K562 (cell line): ENCODE results near the gene KASH5. TPM values are rescaled to one million over a fixed set of nuclear protein-coding genes. Genes with fewer than 3 reads are reported as not detected.
A peak's percentile ranks its signal among the peaks of the same experiment; 100 is the strongest.

Experiments used
- CREB1 ChIP-seq, 2 experiments: sonication (generic) in 1 of 2; formaldehyde crosslinking in 1 of 2; IDR thresholded peaks; 2 replicates each; pipeline versions ENCODE4 v1.6.1 to v1.8.0; 2012 to 2022; ENCODE audit warnings: inconsistent platforms in 1 of 2, mild to moderate bottlenecking in 1 of 2, missing genetic modification reagents in 1 of 2, moderate library complexity in 1 of 2
- E2F8 ChIP-seq: fragments of 450-650 bp; IDR thresholded peaks from 2 replicates; pipeline ENCODE4 v1.7.1; 2018; ENCODE audit warnings: mild to moderate bottlenecking, low read depth; ENCODE audit not compliant: partially characterized antibody
- FOXA3 ChIP-seq, 2 experiments: fragments of 450-650 bp in 1 of 2; sonication (generic) in 1 of 2; formaldehyde crosslinking; IDR thresholded peaks in 1 of 2; conservative IDR thresholded peaks in 1 of 2; 2 replicates each; pipeline versions ENCODE4 v1.4.0 to v1.8.0; 2020 to 2022; ENCODE audit warnings: mild to moderate bottlenecking in 2 of 2, missing genetic modification reagents in 1 of 2
- GTF2E2 ChIP-seq: fragments of 200-800 bp; sonication (Bioruptor generic); IDR thresholded peaks from 2 replicates; pipeline ENCODE4 v1.6.1; 2016; ENCODE audit warnings: missing genetic modification characterization, missing compliant biosample characterization
- KDM4B ChIP-seq, 2 experiments: fragments of 450-650 bp in 1 of 2; sonication (generic) in 1 of 2; IDR thresholded peaks; 2 replicates each; pipeline ENCODE4 v1.6.1; 2016 to 2017; ENCODE audit warnings: borderline replicate concordance in 2 of 2, antibody characterized with exemption in 1 of 2, low read depth in 1 of 2, mild to moderate bottlenecking in 1 of 2
- MBD2 ChIP-seq: sonication (generic); IDR thresholded peaks from 2 replicates; pipeline ENCODE4 v1.6.1; 2016; ENCODE audit warnings: low read depth, borderline replicate concordance
- NONO ChIP-seq, 2 experiments: fragments of 200-400 bp in 1 of 2; fragments of 450-650 bp in 1 of 2; formaldehyde crosslinking in 1 of 2; IDR thresholded peaks; 2 replicates each; pipeline ENCODE4 v1.6.1; 2017; ENCODE audit warnings: low read depth in 2 of 2, mild to moderate bottlenecking in 2 of 2, moderate library complexity in 2 of 2, low read length in 1 of 2
- NR2C2 ChIP-seq, 2 experiments: fragments of 200-800 bp in 1 of 2; sonication (Bioruptor generic) in 1 of 2; sonication (generic) in 1 of 2; formaldehyde crosslinking in 1 of 2; IDR thresholded peaks; 2 replicates each; pipeline versions ENCODE4 v1.6.1 to v1.8.0; 2016 to 2022; ENCODE audit warnings: mild to moderate bottlenecking in 1 of 2, missing compliant biosample characterization in 1 of 2, missing genetic modification characterization in 1 of 2, missing genetic modification reagents in 1 of 2
- OTX1 ChIP-seq: fragments of 450-650 bp; formaldehyde crosslinking; IDR thresholded peaks from 2 replicates; pipeline ENCODE4 v1.4.0; 2022; ENCODE audit warnings: mild to moderate bottlenecking
- POLR2A ChIP-seq: fragments of 450-650 bp; conservative IDR thresholded peaks from 2 replicates; pipeline ENCODE4 v1.6.1; 2016
- RBFOX2 ChIP-seq: fragments of 200-400 bp; formaldehyde crosslinking; IDR thresholded peaks from 2 replicates; pipeline ENCODE4 v1.6.1; 2017; ENCODE audit warnings: low read depth, mild to moderate bottlenecking, low read length, moderate library complexity
- RNF2 ChIP-seq: sonication (generic); IDR thresholded peaks from 2 replicates; pipeline ENCODE4 v1.6.1; 2016
- SMAD4 ChIP-seq: fragments of 250-450 bp; sonication (Bioruptor Pico); conservative IDR thresholded peaks from 2 replicates; pipeline ENCODE4 v1.8.0; 2021; ENCODE audit warnings: inconsistent platforms, mild to moderate bottlenecking, moderate library complexity
- TCFL5 ChIP-seq: fragments of 250-450 bp; sonication (Bioruptor Pico); conservative IDR thresholded peaks from 2 replicates; pipeline ENCODE4 v1.6.1; 2021; ENCODE audit warnings: mild to moderate bottlenecking, moderate library complexity, matching md5 sums
- XRCC3 ChIP-seq: fragments of 450-650 bp; IDR thresholded peaks from 2 replicates; pipeline ENCODE4 v1.6.1; 2017; ENCODE audit warnings: mild to moderate bottlenecking, moderate library complexity
- ZBTB43 ChIP-seq: sonication (generic); formaldehyde crosslinking; IDR thresholded peaks from 2 replicates; pipeline ENCODE4 v1.8.0; 2023; ENCODE audit warnings: mild to moderate bottlenecking, missing genetic modification reagents
- ZNF121 ChIP-seq: sonication (generic); formaldehyde crosslinking; conservative IDR thresholded peaks from 2 replicates; pipeline ENCODE4 v1.8.0; 2022; ENCODE audit warnings: missing genetic modification reagents
- ZNF280A ChIP-seq: fragments of 450-650 bp; IDR thresholded peaks from 2 replicates; pipeline ENCODE4 v1.6.1; 2018; ENCODE audit warnings: mild to moderate bottlenecking, low read depth; ENCODE audit not compliant: partially characterized antibody
- ZNF444 ChIP-seq: fragments of 250-450 bp; sonication (Bioruptor Pico); IDR thresholded peaks from 2 replicates; pipeline ENCODE4 v1.4.0; 2020; ENCODE audit warnings: mild to moderate bottlenecking, moderate library complexity
- ZNF766 ChIP-seq: fragments of 200-800 bp; sonication (Bioruptor generic); conservative IDR thresholded peaks from 2 replicates; pipeline ENCODE4 v1.6.1; 2016; ENCODE audit warnings: missing genetic modification characterization, missing compliant biosample characterization
- polyA plus RNA-seq, 8 experiments: library from polyadenylated mRNA; depleted of rRNA in 4 of 8; stranded (reverse) in 5 of 8; unstranded in 3 of 8; fragments of >200 nt; fragmentation: Nextera tagmentation in 2 of 8; fragmentation: Illumina TruSeq in 1 of 8; extraction: Ambion mirVana in 2 of 8; extraction: Trizol in 1 of 8; gene quantifications; 2 replicates each; pipeline versions ENCODE4 v1.2.1 to v1.2.3, GENCODE V29; 2011 to 2014; ENCODE audit warnings: inconsistent platforms in 1 of 8, missing spikeins in 1 of 8
- total RNA-seq, 7 experiments: library from RNA; depleted of rRNA in 6 of 7; stranded (reverse); fragments of >200 nt in 6 of 7; fragmentation: Illumina TruSeq in 2 of 7; extraction: Trizol in 2 of 7; gene quantifications; 2 replicates each; pipeline versions ENCODE4 v1.2.1 to v1.2.3, GENCODE V29; 2011 to 2021; ENCODE audit warnings: low replicate concordance in 1 of 7

The KASH5 gene
- total and polyA plus RNA-seq, 9 of the 15 experiments (the other 6 are each of a cell fraction or from before 2014, with no cell fraction given), result 0.07 to 0.84 (median 0.34) TPM; not detected in 1

- TF ChIP-seq FOXA3 (CRISPR knock-in tag; conservative IDR thresholded peaks at IDR 0.05 in 1 of 2, IDR thresholded peaks at IDR 0.05 in 1 of 2), result no peak
- peak; percentile 42; the same call in 1 of the 2 replicates for TF ChIP-seq NR2C2 (CRISPR knock-in tag; IDR thresholded peaks at IDR 0.05)
- TF ChIP-seq NR2C2 (tag; IDR thresholded peaks at IDR 0.05), result peak; percentile 78
- TF ChIP-seq XRCC3, result no peak
- TF ChIP-seq NONO (IDR thresholded peaks at IDR 0.05; ENCODE audit: low read depth in 2 of 2, low read length in 1 of 2), result no peak
- no peak for TF ChIP-seq GTF2E2 (tag)
- peak; percentile 86 for TF ChIP-seq SMAD4 (CRISPR knock-in tag)
- no peak for TF ChIP-seq ZNF280A
- no peak for TF ChIP-seq E2F8
- no peak for TF ChIP-seq ZNF121 (CRISPR knock-in tag)
- TF ChIP-seq KDM4B (IDR thresholded peaks at IDR 0.05; ENCODE audit: borderline replicate concordance in 2 of 2, low read depth in 1 of 2), result no peak
- TF ChIP-seq RBFOX2, result peak; percentile 68
- TF ChIP-seq ZBTB43 (CRISPR knock-in tag), result no peak
- no peak for TF ChIP-seq ZNF444 (CRISPR knock-in tag)
- peak; percentile 80; the same call in 1 of the 2 replicates for TF ChIP-seq ZNF766
- TF ChIP-seq POLR2A, result peak; percentile 61
- peak; percentile 60; the same call in 1 of the 2 replicates for TF ChIP-seq RNF2
- TF ChIP-seq OTX1 (CRISPR knock-in tag), result no peak
- peak; percentile 59; the same call in 1 of the 2 replicates for TF ChIP-seq CREB1 (IDR thresholded peaks at IDR 0.05)
- TF ChIP-seq CREB1 (CRISPR knock-in tag; IDR thresholded peaks at IDR 0.05), result peak; percentile 77
- TF ChIP-seq MBD2, result no peak; the same call in 1 of the 2 replicates
- no peak for TF ChIP-seq TCFL5
Measured at GRCh38 chr19:49363268-49364082, 24.6 kb upstream of the KASH5 start, which contains the start of gene DKKL1 (continued).
